22Rv1 (cell line): ENCODE data around the gene FLYWCH1.
A peak's percentile ranks its signal among the peaks of the same experiment; 100 is the strongest.

Experiments
- H3K27ac ChIP-seq: fragments of 450-650 bp; 2 replicates; pipeline ENCODE4 v1.5.1; 2017
- CTCF ChIP-seq: fragments of 450-650 bp; IDR thresholded peaks from 2 replicates; pipeline ENCODE4 v1.5.1; 2017; ENCODE audit warnings: mild to moderate bottlenecking
- ZFX ChIP-seq: fragments of 450-650 bp; IDR thresholded peaks from 2 replicates; pipeline ENCODE4 v1.6.1; 2017; ENCODE audit warnings: antibody characterized with exemption, borderline replicate concordance

FLYWCH1 gene

GRCh38 chr16:2900526-2901075 lies 11.1 kb upstream of the FLYWCH1 start:
- no peak overlapping the region for H3K27ac ChIP-seq
- TF ChIP-seq CTCF (no peak), ZFX (no peak)

- H3K27ac ChIP-seq, result no peak overlapping the region
- TF ChIP-seq ZFX, result no peak
- no peak for TF ChIP-seq CTCF
These were observed 9.2 kb upstream of the FLYWCH1 start for GRCh38 chr16:2902337-2903130.

GRCh38 chr16:2904100-2904921 lies 7.4 kb upstream of the FLYWCH1 start:
- TF ChIP-seq ZFX (no peak), CTCF (peak; percentile 97)
- peak overlapping the region; percentile 97 for H3K27ac ChIP-seq

- peak overlapping the region; percentile 97 for H3K27ac ChIP-seq
- no peak for TF ChIP-seq CTCF
- TF ChIP-seq ZFX, result no peak
These were observed 6.8 kb upstream of the FLYWCH1 start for GRCh38 chr16:2904922-2905240.

- H3K27ac ChIP-seq, result peak overlapping the region; percentile 97
- TF ChIP-seq CTCF (no peak), ZFX (no peak)
These were observed 6.3 kb upstream of the FLYWCH1 start for GRCh38 chr16:2905241-2905987.

GRCh38 chr16:2905988-2906387 lies 5.7 kb upstream of the FLYWCH1 start:
- H3K27ac ChIP-seq, result peak overlapping the region; percentile 84
- TF ChIP-seq ZFX, result no peak
- no peak for TF ChIP-seq CTCF
